ENCODE data around the gene GUCA1C. TPM values are rescaled to one million over a fixed set of nuclear protein-coding genes. Genes with fewer than 3 reads are reported as not detected.

The GUCA1C gene
- total RNA-seq, 1 experiment from 2014 or later = not detected

DNA sequence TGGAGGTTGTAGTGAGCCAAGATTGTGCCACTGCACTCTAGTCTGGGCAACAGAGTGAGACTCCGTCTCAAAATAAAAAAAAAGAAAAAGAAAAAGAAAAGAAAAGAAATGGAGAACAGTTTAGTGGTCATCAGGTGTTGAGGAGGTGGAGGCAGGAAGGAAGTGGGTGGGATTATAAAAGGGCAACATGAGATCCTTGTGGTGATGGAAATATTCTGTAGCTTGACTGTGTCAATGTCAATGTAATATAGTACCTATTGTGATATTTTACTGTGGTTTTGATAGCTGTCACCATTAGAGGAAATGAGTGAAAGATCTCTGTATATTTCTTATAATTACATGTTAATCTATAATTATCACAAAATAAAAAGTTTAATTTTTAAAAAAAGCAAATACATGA is 70.3 kb downstream of the GUCA1C start:
- Histone ChIP-seq H3K4me1 (ENCODE audit: insufficient read depth, low read length, poor library complexity, severe bottlenecking) (no peaks in the 10 kb centered on the region), H3K4me3 (ENCODE audit: low read depth, low read length, poor library complexity, severe bottlenecking) (no peak overlapping the region), H3K9me3 (ENCODE audit: low read depth, low read length, poor library complexity, severe bottlenecking) (no peaks in the 10 kb centered on the region), H3K36me3 (ENCODE audit: insufficient read depth, low read length, poor library complexity, severe bottlenecking) (no peaks in the 10 kb centered on the region), H3K27me3 (replicated peaks; ENCODE audit: insufficient read depth, low read depth, low read length, poor library complexity) (no peaks in the 10 kb centered on the region), H3K27ac (ENCODE audit: low read depth, low read length, poor library complexity, severe bottlenecking) (no peak overlapping the region)
- intact Hi-C loops (cut with micrococcal nuclease; ENCODE audit: unreplicated experiment) = no loop called here
- ChIA-PET POLR2A (ENCODE audit: low non-redundant PET) (no interaction called here), CTCF (no interaction called here)
- TF ChIP-seq CTCF (conservative IDR thresholded peaks at IDR 0.05; ENCODE audit: low read depth, low read length) (no peak), EZH2 (IDR thresholded peaks at IDR 0.05; ENCODE audit: borderline replicate concordance, low read depth, low read length, poor library complexity, severe bottlenecking) (no peak)
- no TSS peak for BruUV-seq (replicated peaks)
- DNase-seq (ENCODE audit: low spot score) = no peak

GRCh38 chr3:108882762-108883161 is 70.9 kb downstream of the GUCA1C start:
- no TSS peak for BruUV-seq (replicated peaks)
- Histone ChIP-seq H3K9me3 (ENCODE audit: low read depth, low read length, poor library complexity, severe bottlenecking) (no peaks in the 10 kb centered on the region), H3K36me3 (ENCODE audit: insufficient read depth, low read length, poor library complexity, severe bottlenecking) (no peaks in the 10 kb centered on the region), H3K4me1 (ENCODE audit: insufficient read depth, low read length, poor library complexity, severe bottlenecking) (no peaks in the 10 kb centered on the region), H3K27ac (ENCODE audit: low read depth, low read length, poor library complexity, severe bottlenecking) (no peak overlapping the region), H3K4me3 (ENCODE audit: low read depth, low read length, poor library complexity, severe bottlenecking) (no peak overlapping the region), H3K27me3 (replicated peaks; ENCODE audit: insufficient read depth, low read depth, low read length, poor library complexity) (no peaks in the 10 kb centered on the region)
- CTCF ChIA-PET = no interaction called here
- POLR2A ChIA-PET (ENCODE audit: low non-redundant PET) = no interaction called here
- intact Hi-C loops (cut with micrococcal nuclease; ENCODE audit: unreplicated experiment) = no loop called here
- TF ChIP-seq EZH2 (IDR thresholded peaks at IDR 0.05; ENCODE audit: borderline replicate concordance, low read depth, low read length, poor library complexity, severe bottlenecking) = no peak
- TF ChIP-seq CTCF (conservative IDR thresholded peaks at IDR 0.05; ENCODE audit: low read depth, low read length) = no peak
- DNase-seq (ENCODE audit: low spot score) = no peak

- TF ChIP-seq CTCF (conservative IDR thresholded peaks at IDR 0.05; ENCODE audit: low read depth, low read length) = no peak
- TF ChIP-seq EZH2 (IDR thresholded peaks at IDR 0.05; ENCODE audit: borderline replicate concordance, low read depth, low read length, poor library complexity, severe bottlenecking) = no peak
- H3K36me3 ChIP-seq (ENCODE audit: insufficient read depth, low read length, poor library complexity, severe bottlenecking) = no peaks in the 10 kb centered on the region
- DNase-seq (ENCODE audit: low spot score) = no peak
- no peaks in the 10 kb centered on the region for H3K27me3 ChIP-seq (replicated peaks; ENCODE audit: insufficient read depth, low read depth, low read length, poor library complexity)
- H3K4me3 ChIP-seq (ENCODE audit: low read depth, low read length, poor library complexity, severe bottlenecking) = no peak overlapping the region
- ChIA-PET CTCF (no interaction called here), POLR2A (ENCODE audit: low non-redundant PET) (no interaction called here)
- H3K27ac ChIP-seq (ENCODE audit: low read depth, low read length, poor library complexity, severe bottlenecking) = no peak overlapping the region
- H3K4me1 ChIP-seq (ENCODE audit: insufficient read depth, low read length, poor library complexity, severe bottlenecking) = no peaks in the 10 kb centered on the region
- H3K9me3 ChIP-seq (ENCODE audit: low read depth, low read length, poor library complexity, severe bottlenecking) = no peaks in the 10 kb centered on the region
- no TSS peak for BruUV-seq (replicated peaks)
- intact Hi-C loops (cut with micrococcal nuclease; ENCODE audit: unreplicated experiment) = no loop called here
Observed at GRCh38 chr3:108879915-108880314, 73.8 kb downstream of the GUCA1C start.
